UCSD-AML1 (cell line): Measurements from ENCODE around the gene EPHA2.
A peak's percentile ranks its signal among the peaks of the same experiment; 100 is the strongest.

Source experiments
- DNase-seq: peaks from one replicate; lab custom pipeline; 2025; ENCODE audit not compliant: unreplicated experiment; lab: John Stamatoyannopoulos, UW

EPHA2 gene

GRCh38 chr1:16138772-16139221 is 17.1 kb downstream of the EPHA2 start:
- no peak for DNase-seq

GRCh38 chr1:16137890-16138467 is 17.9 kb downstream of the EPHA2 start:
- DNase-seq: no peak

DNA sequence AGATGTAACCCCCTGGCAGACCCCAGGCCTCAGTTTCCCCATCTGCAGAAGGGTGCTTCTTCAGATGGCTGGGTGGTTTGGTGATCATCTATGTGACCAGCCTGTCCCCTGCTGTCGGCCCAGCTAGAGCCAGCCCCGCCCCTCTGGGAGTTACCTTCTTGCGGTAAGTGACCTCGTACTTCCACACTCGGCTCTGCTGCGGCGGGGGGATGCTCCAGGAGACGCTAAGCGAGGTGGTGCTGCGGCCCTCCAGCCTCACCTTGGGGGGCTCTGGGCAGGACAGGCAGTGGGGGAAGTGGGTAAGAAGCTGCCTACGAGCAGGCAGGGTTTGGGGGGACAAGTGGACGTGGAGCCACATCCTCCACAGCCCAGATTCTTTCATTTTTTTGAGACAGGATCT is 20.4 kb downstream of the EPHA2 start:
- DNase-seq: no peak

DNA sequence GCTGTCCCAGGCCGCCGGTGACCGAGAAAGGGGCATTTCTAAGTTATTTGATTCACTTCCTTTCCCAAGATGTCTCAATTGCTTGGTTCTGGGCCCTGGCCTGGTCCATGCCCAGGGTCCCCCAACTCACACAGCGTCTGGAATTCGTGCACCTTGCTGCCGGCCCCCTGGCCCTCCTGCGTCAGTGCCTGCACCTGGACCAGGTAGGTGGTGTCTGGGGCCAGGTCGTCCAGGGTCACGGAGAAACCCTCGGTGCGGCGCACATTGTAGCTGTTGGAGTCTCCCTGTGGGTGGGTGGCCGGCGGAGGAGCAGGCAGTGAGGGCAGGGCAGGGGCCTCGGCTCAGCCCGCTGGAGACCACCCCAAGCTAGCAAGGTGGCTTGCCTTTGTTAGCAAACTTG is 21.0 kb downstream of the EPHA2 start:
- DNase-seq: no peak

GRCh38 chr1:16134066-16134801 is 21.6 kb downstream of the EPHA2 start:
- no peak for DNase-seq

DNA sequence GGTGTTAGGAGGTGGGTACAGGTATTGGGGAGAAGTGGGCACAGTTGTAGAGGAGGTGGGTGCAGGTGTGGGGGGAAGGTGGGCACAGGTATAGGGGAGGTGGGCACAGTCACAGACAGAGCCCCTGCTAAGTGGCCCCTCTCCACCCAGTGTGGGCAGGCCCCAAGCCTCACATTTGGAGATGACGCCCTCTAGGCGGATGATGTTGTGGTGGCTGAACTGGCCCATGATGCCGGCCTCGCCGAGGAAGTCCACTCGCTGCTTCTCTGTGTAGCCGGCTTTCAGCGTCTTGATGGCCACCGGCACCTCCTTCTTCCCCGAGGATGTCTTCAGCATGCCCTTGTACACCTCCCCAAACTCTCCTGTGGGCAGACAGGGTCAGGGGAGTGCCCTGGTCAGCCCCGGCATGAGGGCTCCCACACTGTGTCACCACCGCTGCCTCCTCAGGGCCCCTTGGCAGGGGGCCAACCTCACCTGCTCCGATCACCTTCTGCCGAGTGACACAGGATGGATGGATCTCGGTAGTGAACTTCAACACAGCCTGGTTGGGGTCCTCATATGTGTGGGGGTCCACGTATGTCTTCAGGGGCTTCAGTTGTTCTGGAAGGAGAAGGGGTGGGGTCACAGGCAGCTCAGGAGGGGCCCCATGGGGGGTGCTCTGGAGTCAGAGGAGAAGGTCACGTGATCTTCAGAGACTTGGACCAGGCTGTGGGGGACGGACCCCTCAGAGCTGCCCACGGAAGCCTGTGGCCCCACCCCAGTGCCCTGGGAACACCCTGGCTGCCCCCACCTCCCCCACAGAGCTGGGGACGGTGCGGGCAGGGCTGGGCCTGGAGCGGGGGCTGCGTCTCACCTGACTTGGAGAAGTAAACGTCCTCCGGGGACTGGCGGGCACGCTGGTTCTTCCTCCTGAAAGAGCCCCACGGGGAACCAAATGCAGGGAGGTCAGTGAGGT is 22.6 kb downstream of the EPHA2 start:
- no peak for DNase-seq

GRCh38 chr1:16132325-16132785 is 23.5 kb downstream of the EPHA2 start:
- DNase-seq: no peak

- DNase-seq: no peak
Measured at GRCh38 chr1:16131636-16132324, 24.1 kb downstream of the EPHA2 start.

DNA sequence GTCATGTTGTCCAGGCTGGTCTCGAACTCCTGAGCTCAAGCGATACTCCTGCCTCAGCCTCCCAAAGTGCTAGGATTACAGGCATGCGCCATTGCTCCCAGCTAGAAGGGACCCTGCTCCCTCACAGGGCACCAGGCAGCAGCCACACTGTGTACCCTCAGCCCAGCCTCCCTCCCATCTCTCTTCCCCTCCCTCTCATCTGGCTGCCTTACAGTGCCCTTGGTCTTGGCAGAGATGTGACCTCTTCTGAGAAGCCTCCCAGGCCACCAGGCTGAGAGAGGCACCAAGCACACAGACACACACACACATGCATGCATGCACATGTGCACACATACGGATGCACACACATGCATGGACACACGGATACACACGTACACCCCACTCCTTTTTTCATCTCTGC is 25.0 kb downstream of the EPHA2 start:
- no peak for DNase-seq

- no peak for DNase-seq
Measured at GRCh38 chr1:16129921-16130543, 25.8 kb downstream of the EPHA2 start.

GRCh38 chr1:16129316-16129715 is 26.6 kb downstream of the EPHA2 start:
- DNase-seq: no peak

DNA sequence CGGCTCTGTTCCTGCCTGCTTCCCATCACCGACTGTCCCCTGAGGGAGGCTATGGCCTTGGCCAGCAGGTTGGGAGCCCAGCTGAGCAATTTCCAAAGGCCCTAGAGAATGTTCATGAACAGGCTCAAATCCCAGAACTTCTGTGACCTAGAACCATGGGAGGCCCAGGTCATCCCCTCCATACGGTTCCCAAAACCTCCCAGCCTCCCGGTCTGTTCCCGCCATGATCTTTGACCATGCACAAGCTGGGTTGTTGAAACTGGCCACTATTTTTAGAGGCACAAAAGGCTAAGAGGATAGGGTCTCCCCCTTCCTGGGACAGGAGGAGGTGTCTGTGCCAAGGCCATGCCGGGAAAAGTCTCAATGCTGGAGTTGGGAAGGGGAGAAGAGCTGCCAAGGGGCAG is 27.5 kb downstream of the EPHA2 start:
- DNase-seq: no peak

DNA sequence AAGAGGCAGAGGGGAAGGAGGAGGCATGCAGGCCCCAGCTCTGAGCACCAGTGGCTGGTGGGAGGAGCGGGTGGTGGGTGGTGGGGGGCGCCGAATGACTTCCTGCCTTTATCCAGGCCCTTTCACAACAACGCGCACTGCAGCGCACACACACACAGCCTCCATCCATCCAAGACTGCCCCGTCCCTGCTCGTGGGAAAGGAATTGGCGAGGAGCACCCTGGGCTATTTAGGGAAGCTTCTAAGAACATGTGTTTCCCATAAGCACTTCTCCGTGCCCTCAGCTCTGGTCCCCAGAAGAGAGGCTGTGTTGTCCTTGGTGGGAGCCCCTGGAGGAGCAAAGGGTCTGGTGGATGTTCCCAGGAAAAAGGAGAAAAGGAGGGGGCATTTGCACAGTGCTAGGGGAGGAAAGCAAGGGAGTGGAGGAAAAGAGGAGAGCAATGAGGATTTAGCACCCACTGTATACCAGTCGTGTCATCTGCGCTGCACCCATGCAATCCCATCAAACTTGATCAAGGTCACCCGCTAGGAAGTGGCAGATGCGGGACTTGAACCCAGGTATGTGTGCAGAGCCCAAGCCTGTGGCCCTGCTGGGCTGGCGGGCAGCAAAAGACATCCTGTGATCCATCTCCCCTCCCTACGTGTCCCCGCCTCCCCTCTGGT is 28.1 kb downstream of the EPHA2 start:
- DNase-seq: no peak

DNA sequence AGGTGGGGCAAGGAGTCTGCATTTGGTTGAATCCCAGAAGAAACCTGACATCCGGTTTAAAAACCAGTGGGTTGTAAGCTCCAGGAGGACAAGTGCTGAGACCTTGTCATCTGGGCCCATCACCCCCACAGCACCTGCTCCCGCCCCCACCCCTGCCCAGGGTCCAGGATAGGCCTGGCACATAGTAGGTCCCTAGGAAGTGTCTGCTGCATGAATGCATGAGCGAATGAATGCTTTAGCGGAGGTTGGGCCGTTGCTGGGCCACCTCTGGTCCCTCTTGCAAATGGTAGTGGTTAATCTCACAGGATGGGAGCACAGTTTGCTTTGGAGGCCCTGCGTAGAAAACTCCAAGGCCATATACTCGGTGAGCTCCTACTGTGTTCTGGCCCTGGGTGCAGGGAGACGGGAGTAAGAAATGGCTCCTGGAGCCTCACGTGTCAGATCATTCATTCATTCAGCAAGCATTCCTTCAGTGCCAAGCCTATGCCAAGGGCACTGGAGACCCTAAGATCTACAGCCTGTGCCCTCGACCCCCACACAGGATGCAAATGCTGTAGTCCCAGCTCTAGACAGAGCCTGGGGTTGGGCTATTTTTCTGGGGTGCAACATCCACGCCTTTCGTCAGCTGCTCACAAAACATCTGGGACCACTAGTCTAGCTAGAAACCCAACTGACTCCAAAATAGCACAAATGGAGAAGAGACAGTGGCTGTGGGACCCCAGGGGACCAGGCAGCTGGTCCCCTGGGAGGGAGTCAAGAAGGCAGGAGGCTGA is 28.9 kb downstream of the EPHA2 start:
- no peak for DNase-seq

GRCh38 chr1:16126160-16126559 is 29.7 kb downstream of the EPHA2 start:
- no peak for DNase-seq

DNA sequence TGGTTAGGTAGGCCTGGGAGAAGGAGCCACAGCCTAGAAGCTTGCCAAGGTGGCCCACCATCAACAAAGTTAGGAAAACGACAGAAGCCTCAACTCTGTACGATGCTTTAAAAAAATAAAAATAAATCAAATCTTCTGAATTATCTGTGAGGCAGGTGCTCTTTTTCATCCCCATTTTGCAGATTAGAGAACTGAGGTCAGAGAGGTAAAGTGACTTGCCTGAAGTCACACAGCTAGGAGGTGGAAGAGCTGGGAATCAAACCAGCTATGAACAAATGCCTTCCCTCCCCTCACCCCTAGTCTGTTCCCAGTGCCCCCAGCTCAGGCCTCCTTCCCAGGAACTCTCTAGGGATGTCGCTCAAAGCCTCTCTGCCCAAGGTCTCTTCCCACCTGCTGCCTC is 30.4 kb downstream of the EPHA2 start:
- DNase-seq: no peak

DNA sequence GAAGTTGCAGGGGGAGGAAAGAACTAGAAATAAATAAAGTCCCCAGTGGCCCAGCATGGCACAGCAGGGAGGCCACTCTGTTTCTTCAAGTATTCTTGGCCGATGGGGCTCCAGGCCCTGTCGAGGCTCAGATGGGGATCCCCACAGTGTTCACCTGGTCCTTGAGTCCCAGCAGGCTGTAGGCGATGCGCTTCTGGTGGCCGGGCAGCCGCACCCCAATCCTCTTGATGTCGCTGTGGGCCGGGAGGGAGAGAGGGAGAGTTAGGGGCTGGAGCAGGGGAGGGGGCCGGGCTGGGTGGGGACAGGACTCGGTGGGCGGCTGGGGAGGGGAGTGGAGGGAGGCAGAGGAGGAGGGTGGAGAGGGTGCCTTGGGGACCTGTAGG is 30.8 kb downstream of the EPHA2 start:
- no peak for DNase-seq

DNA sequence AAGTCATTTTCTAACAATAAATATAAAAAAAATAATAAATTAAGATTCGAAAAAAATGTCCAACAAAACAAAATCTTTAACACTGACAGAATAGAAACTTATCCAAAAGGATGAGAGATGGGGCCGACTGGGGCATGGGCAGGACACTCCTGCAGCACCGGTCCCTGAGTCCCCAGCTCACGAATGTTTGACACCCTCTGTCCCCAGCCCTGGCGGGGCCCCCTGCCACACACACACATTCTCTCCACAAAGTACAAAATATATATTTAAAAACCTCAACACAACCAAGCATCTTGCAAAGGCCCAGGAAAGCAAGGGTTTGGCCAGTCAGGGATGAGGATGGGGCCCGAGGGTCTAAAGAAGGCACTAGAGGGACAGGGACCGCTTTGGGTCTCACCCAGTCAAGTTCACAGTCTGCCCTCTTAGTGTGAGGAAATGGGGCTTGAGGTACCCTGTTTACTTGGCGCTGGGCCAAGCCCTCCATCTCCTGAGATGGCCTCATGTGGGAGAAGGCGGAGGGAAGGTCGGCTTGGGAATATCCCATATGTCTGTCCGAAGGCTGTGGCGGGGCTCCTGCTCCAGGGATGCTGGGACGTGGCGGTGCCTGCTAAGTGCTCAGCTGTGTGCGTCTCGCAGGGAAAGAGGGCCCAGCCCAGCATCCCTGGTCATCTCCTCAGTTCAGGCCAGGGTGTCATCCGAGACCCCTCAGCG is 31.3 kb downstream of the EPHA2 start:
- DNase-seq: no peak

GRCh38 chr1:16122916-16123315 is 33.0 kb downstream of the EPHA2 start:
- DNase-seq: peak; percentile 44
